Measurements from ENCODE around the gene DNM3.

- TF ChIP-seq TCF7 (IDR thresholded peaks at IDR 0.05; ENCODE audit: borderline replicate concordance) (no peak), POLR2AphosphoS2 (IDR thresholded peaks at IDR 0.05; ENCODE audit: low read depth, low read length) (no peak), CBX3 (IDR thresholded peaks at IDR 0.05; ENCODE audit: borderline replicate concordance, low read depth) (no peak), BRCA1 (IDR thresholded peaks at IDR 0.05; ENCODE audit: low read depth, low read length) (no peak), IRF4 (IDR thresholded peaks at IDR 0.05; ENCODE audit: low read depth, low read length) (no peak), IRF5 (IDR thresholded peaks at IDR 0.05; ENCODE audit: borderline replicate concordance) (no peak)
- TF ChIP-seq, protein P1, sequence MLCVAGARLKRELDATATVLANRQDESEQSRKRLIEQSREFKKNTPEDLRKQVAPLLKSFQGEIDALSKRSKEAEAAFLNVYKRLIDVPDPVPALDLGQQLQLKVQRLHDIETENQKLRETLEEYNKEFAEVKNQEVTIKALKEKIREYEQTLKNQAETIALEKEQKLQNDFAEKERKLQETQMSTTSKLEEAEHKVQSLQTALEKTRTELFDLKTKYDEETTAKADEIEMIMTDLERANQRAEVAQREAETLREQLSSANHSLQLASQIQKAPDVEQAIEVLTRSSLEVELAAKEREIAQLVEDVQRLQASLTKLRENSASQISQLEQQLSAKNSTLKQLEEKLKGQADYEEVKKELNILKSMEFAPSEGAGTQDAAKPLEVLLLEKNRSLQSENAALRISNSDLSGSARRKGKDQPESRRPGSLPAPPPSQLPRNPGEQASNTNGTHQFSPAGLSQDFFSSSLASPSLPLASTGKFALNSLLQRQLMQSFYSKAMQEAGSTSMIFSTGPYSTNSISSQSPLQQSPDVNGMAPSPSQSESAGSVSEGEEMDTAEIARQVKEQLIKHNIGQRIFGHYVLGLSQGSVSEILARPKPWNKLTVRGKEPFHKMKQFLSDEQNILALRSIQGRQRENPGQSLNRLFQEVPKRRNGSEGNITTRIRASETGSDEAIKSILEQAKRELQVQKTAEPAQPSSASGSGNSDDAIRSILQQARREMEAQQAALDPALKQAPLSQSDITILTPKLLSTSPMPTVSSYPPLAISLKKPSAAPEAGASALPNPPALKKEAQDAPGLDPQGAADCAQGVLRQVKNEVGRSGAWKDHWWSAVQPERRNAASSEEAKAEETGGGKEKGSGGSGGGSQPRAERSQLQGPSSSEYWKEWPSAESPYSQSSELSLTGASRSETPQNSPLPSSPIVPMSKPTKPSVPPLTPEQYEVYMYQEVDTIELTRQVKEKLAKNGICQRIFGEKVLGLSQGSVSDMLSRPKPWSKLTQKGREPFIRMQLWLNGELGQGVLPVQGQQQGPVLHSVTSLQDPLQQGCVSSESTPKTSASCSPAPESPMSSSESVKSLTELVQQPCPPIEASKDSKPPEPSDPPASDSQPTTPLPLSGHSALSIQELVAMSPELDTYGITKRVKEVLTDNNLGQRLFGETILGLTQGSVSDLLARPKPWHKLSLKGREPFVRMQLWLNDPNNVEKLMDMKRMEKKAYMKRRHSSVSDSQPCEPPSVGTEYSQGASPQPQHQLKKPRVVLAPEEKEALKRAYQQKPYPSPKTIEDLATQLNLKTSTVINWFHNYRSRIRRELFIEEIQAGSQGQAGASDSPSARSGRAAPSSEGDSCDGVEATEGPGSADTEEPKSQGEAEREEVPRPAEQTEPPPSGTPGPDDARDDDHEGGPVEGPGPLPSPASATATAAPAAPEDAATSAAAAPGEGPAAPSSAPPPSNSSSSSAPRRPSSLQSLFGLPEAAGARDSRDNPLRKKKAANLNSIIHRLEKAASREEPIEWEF (IDR thresholded peaks at IDR 0.05; ENCODE audit: insufficient replicate concordance, low read depth, low read length): no peak
These were observed 483.5 kb downstream of the DNM3 start for GRCh38 chr1:172324761-172325160.

All from GM12878 (cell line).